ENCODE results near the gene SF3B6.
"Not testable (repeated sequence)": the region's sequence is repeated elsewhere in the genome, so short reads cannot be mapped to it uniquely, and the experiment has no call there.

GRCh38 chr2:24100732-24101131, 24.6 kb upstream of the SF3B6 start:
- TF ChIP-seq CTCF, POLR2A (IDR thresholded peaks at IDR 0.05): not testable (repeated sequence)

Data from thyroid gland (tissue), 4 donors.